C4-2B (cell line): ENCODE data around the gene SLC7A10.
"Not testable (repeated sequence)": the region's sequence is repeated elsewhere in the genome, so short reads cannot be mapped to it uniquely, and the experiment has no call there.

Experiments
- H3K27ac ChIP-seq: fragments of 450-650 bp; 2 replicates; pipeline ENCODE4 v1.5.1; 2017
- ZFX ChIP-seq: fragments of 450-650 bp; IDR thresholded peaks from 2 replicates; pipeline ENCODE4 v1.6.1; 2017
- TF ChIP-seq, protein P1 (sequence below): fragments of 450-650 bp; conservative IDR thresholded peaks from 2 replicates; pipeline ENCODE4 v1.5.1; 2017; ENCODE audit warnings: mild to moderate bottlenecking

The SLC7A10 gene

DNA sequence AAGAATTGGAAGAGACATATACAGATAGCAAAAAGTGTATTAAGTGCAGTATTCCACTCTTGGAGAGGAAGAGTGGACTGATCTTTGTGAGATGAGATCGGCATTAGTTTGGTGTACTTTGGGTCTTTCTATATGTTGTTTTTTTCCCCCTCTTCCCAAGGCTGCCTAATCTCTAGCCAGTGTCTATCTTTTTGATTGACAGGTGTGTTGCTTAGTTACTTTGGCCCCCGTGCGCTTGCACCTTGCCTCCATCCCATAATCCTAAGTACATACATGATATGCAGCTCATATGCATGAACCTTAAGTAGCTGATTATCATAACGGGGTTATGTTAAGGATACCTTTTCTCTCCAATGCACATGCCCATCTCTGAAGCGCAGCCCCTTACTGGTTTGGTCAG lies 4.3 kb upstream of the SLC7A10 start:
- H3K27ac ChIP-seq: no peak overlapping the region
- no peak for TF ChIP-seq ZFX
- TF ChIP-seq, protein P1, sequence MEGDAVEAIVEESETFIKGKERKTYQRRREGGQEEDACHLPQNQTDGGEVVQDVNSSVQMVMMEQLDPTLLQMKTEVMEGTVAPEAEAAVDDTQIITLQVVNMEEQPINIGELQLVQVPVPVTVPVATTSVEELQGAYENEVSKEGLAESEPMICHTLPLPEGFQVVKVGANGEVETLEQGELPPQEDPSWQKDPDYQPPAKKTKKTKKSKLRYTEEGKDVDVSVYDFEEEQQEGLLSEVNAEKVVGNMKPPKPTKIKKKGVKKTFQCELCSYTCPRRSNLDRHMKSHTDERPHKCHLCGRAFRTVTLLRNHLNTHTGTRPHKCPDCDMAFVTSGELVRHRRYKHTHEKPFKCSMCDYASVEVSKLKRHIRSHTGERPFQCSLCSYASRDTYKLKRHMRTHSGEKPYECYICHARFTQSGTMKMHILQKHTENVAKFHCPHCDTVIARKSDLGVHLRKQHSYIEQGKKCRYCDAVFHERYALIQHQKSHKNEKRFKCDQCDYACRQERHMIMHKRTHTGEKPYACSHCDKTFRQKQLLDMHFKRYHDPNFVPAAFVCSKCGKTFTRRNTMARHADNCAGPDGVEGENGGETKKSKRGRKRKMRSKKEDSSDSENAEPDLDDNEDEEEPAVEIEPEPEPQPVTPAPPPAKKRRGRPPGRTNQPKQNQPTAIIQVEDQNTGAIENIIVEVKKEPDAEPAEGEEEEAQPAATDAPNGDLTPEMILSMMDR: no peak

DNA sequence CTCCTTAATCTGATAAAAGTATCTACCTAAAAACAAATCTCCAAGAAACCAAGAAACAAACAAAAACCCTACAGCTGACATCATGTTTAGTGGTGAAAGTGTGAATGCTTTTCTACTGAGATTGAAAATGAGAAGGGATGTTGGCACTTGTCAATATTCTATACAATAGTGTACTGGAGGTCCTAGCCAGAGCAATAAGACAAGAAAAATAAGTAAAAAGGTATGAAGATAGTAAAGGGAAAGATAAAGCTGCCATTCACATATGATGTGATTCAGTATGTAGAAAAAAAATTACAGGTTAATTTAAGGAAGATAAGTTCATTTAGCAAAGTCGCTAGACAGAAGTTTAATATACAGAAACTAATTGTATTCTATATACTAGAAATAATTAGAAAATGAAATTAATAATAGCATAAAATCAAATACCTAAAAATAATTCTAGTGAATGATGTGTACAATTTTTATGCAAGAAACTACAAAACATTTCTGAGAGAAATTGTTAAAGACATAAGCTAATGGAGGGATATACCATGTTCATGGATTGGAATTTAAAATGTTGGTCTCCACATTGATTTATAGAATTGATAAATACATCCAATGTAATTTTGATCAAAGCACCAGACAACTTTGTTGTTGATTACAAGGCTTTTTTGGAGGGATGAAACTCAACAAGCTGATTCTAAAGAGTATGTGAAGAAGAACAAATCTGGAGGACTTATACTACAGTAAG lies 2.4 kb upstream of the SLC7A10 start:
- TF ChIP-seq, protein P1: no peak
- TF ChIP-seq ZFX: no peak
- no peak overlapping the region for H3K27ac ChIP-seq

DNA sequence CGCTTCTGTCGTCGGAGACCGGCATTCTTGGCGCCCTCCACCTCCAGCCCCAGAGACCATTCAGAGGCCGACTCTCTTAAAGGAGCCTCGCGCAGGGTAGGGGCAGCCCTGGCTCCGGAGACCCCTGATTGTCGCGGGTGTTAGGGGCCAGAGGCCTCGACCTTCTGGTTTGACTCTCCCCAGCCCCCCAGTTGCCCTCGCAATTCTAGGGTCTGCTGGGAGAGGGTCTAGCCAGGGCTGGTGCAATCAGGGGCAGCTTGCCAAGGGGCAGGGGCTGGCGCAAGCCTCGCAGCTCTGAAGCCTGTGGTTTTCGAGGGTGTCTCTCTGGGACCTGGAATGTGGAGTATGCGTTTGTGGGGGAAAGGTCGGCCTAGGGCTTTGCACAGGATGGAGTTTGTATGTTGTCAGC lies 1.6 kb upstream of the SLC7A10 start:
- TF ChIP-seq ZFX: no peak
- TF ChIP-seq, protein P1: no peak

DNA sequence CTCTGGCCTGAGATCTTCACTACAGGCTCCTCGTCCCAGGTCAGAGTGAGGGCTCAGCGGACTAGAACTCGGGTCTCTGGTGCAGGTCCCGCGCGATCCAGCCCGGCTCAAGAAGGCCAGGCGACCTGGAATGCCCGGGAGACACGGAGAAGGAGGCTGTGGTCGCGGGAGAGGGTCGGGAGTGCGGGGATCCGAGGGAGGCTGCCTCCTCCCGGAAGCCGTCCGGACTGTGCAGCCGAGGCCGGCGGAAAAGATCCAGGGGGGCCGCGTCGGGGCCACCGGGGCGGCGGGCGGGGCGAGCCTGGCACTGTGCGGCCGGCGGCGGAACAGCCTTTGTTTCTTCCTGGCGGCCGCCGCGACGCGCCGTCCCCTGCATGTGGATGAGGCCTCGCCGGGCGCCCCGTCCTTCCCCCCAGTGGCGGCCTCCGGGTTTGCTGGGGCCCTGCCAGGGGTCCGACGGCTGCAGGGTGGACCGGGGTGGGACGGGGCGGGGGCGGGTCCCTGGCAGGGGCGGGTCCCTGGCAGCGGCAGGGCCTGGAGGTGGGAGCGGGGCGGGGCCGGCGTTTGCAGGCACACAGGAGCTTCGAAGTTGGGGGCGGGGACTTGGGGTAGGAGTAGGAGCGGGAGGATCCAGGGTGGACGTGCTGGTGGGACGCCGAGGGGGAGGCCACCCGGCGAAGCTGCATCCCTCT lies 1.0 kb upstream of the SLC7A10 start:
- no peak overlapping the region for H3K27ac ChIP-seq
- TF ChIP-seq ZFX: no peak

More for the DNA sequence above, 1.6 kb upstream of the SLC7A10 start:
- H3K27ac ChIP-seq: no peak overlapping the region

DNA sequence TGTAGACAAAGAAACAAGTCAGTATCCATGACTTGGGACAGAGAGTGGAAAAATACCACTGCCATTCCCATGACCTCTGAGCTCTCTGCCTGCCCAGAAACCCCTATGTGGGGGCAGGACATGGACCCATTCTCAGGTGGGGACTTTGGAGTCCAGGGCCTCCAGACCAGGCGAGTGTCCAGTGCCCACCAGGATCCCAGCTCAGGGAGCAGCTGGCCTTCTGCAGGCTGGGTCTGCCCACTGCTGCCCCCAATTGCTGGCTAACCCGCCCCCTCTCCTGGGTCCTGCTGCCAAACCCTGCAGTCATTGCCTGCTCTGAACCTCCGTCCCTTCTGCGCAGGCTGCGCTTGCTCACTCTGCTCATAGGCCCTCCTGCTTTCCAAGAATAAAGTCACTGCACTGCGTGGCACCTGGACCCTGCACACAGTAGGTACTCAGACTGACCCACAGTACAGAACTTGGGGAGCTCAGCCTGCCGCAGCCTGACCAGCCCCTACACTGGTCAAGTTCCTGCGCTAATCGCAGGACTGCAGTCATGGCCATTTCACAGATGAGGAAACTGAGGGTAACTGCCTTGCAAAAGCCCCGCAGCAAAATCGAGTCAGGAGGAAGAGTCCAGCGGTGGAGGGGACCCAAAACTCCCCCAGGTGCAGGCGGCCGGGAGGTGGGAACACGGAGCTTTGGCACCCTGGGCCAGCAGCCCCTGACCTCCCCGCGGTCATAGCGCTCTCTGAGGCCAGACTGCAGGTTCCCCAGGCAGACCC lies 774 bp downstream of the SLC7A10 start:
- no peak for TF ChIP-seq ZFX
- TF ChIP-seq, protein P1: no peak
- H3K27ac ChIP-seq: no peak overlapping the region

DNA sequence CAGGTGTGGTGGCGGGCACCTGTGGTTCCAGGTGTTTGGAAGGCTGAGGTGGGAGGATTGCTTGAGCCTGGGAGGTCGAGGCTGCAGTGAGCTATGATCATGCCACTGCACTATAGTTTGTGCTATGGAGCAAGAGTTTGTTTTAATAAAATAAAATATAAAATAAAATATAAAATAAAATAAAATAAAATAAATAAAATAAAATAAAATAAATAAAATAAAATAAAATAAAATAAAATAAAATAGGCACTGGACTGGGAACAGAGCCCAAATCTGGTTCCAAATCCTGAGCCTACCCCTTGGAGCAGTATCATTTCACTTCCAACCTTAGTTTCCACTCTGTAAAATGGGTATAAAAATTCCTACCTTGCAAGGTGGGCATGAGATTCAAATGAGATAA lies 3.4 kb downstream of the SLC7A10 start:
- H3K27ac ChIP-seq: not testable (repeated sequence)

DNA sequence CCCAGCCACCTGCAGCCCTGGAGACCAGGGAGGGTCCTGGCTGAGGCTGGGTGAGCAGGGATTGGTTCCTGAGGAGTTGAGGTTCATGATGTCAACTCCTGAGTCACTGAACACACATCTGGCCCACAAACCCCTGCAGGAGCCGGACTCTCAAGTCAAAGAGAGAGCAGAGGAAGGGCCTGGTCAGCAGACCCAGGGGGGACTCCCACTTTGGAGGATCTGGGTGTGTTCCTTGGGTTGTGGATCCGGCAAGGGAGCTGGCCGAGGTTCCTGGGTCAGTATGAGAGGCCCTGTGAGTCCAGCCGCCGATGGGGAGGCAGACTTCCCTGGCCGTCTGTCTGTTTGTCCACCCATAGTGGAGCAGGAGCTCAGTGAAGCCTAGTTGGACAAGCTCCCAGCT lies 4.0 kb downstream of the SLC7A10 start:
- TF ChIP-seq, protein P1: no peak
- TF ChIP-seq ZFX: no peak
- H3K27ac ChIP-seq: no peak overlapping the region

DNA sequence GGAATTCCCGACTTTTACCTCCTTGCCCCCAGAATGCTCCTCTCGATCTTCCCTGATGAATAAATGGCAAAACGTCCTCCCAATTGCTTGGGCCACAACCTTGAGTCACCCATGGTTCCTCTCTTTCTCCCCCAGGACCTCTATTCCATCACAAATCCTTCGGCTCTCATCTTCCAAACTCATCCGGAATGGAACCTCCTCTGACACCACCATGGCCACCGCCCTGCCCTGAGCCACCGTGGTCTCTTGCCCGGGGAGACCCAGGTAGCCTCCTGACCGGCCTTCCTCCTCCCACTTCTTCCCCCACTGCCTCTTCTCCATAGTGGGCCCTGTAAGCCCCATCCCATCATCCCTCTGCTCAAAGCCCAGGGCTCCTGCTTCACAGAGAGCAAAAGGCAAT lies 4.9 kb downstream of the SLC7A10 start:
- TF ChIP-seq, protein P1: no peak
- no peak for TF ChIP-seq ZFX
- H3K27ac ChIP-seq: no peak overlapping the region
